ENCODE data around the gene SYNPR. TPM values are rescaled to one million over a fixed set of nuclear protein-coding genes. Genes with fewer than 3 reads are reported as not detected.

SYNPR gene
- total and polyA plus RNA-seq, 2 donors from 2014 or later, result not detected

DNA sequence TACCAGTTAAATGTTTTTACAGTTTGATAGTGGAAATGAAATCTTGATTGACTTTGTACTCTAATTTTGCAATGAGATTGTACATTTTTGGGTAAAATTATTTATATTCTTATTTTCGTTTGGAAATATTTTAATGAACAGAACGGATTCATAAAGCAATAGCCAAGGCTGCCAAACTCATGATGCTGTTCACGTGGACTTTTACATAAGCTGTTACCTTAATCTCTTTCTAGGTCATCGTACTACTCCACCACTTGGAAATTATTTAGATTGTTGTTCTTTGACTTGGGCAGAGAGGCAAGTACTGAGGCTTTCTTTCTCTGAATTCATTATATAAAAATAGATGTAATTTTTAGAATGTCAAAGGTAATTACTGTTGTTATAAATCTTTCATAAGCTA is 16.2 kb downstream of the SYNPR start:
- no peaks in the 10 kb centered on the region for H3K27me3 ChIP-seq (ENCODE audit: control insufficient read depth, insufficient read depth, low read length)
- H3K9ac ChIP-seq (ENCODE audit: low read length in 3 of 3), result no peak overlapping the region
- DNase-seq (no peak), FAIRE-seq (no peak)
- TF ChIP-seq, protein P1, sequence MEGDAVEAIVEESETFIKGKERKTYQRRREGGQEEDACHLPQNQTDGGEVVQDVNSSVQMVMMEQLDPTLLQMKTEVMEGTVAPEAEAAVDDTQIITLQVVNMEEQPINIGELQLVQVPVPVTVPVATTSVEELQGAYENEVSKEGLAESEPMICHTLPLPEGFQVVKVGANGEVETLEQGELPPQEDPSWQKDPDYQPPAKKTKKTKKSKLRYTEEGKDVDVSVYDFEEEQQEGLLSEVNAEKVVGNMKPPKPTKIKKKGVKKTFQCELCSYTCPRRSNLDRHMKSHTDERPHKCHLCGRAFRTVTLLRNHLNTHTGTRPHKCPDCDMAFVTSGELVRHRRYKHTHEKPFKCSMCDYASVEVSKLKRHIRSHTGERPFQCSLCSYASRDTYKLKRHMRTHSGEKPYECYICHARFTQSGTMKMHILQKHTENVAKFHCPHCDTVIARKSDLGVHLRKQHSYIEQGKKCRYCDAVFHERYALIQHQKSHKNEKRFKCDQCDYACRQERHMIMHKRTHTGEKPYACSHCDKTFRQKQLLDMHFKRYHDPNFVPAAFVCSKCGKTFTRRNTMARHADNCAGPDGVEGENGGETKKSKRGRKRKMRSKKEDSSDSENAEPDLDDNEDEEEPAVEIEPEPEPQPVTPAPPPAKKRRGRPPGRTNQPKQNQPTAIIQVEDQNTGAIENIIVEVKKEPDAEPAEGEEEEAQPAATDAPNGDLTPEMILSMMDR (IDR thresholded peaks at IDR 0.05; ENCODE audit: borderline replicate concordance, extremely low read depth, insufficient read depth), result no peak
- intact Hi-C loops (cut with DNase I), result no loop called here
- H3K27ac ChIP-seq (ENCODE audit: low read depth in 2 of 2, low read length in 2 of 2), result no peak overlapping the region
- H3K36me3 ChIP-seq (ENCODE audit: control insufficient read depth in 2 of 3, insufficient read depth in 3 of 3, low read length in 3 of 3), result no peaks in the 10 kb centered on the region
- no peaks in the 10 kb centered on the region for H3K9me3 ChIP-seq (ENCODE audit: control insufficient read depth in 2 of 3, insufficient read depth in 1 of 3, low read length in 3 of 3)
- no peaks in the 10 kb centered on the region for H3K4me1 ChIP-seq (ENCODE audit: control insufficient read depth in 2 of 3, insufficient read depth in 2 of 3, low read depth in 1 of 3, low read length in 3 of 3)
- H3K4me3 ChIP-seq (ENCODE audit: low read length in 3 of 3), result no peak overlapping the region

DNA sequence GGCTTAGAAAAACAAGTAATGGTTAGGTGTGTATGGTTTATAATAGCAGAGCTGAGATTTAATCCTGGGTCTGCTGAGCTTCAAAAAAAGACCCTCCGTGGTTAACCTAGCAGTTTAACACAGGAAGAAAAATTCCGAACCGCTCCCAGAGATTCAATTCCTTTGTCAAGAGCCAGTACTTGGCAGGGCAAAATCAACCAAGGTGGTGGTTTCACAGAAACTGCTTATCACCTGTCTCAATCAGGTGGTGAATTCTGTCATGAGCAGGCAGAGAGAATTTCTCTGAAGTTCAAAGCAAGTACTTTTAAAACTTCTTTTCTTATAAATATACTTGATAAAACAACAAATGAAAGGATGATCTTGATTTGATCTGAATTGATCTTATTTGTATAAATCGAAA is 17.2 kb downstream of the SYNPR start:
- FAIRE-seq, result no peak

DNA sequence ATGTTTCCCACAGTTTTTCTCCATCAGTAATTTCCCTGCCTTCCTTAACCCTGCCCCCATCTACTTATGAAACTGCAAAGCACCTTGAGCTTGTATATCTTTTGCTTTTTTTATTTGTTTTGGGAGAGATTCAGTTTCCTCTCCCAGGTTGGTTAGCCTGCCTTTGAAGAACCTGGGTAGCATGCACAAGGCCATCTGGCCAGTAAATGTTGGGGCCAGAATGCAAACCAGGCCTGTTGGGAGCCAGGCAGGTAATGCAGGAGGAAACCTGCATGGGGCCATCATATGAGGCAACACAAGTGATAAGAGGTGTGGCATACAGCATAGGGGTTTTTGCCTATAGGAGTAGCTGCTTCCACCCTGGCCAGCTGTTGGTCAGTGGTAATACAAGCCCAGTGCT is 17.7 kb downstream of the SYNPR start:
- H3K9me3 ChIP-seq (ENCODE audit: control insufficient read depth in 2 of 3, insufficient read depth in 1 of 3, low read length in 3 of 3), result no peaks in the 10 kb centered on the region
- DNase-seq (no peak), FAIRE-seq (no peak)
- H3K9ac ChIP-seq (ENCODE audit: low read length in 3 of 3), result no peak overlapping the region
- TF ChIP-seq, protein P1 (IDR thresholded peaks at IDR 0.05; ENCODE audit: borderline replicate concordance, extremely low read depth, insufficient read depth), result no peak
- intact Hi-C loops (cut with DNase I), result no loop called here
- H3K36me3 ChIP-seq (ENCODE audit: control insufficient read depth in 2 of 3, insufficient read depth in 3 of 3, low read length in 3 of 3), result no peaks in the 10 kb centered on the region
- H3K27ac ChIP-seq (ENCODE audit: low read depth in 2 of 2, low read length in 2 of 2), result no peak overlapping the region
- no peak overlapping the region for H3K4me3 ChIP-seq (ENCODE audit: low read length in 3 of 3)
- H3K4me1 ChIP-seq (ENCODE audit: control insufficient read depth in 2 of 3, insufficient read depth in 2 of 3, low read depth in 1 of 3, low read length in 3 of 3), result no peaks in the 10 kb centered on the region
- H3K27me3 ChIP-seq (ENCODE audit: control insufficient read depth, insufficient read depth, low read length), result no peaks in the 10 kb centered on the region

More for the DNA sequence above, 17.2 kb downstream of the SYNPR start:
- Histone ChIP-seq H3K27ac (ENCODE audit: low read depth in 2 of 2, low read length in 2 of 2) (no peak overlapping the region), H3K4me3 (ENCODE audit: low read length in 3 of 3) (no peak overlapping the region), H3K27me3 (ENCODE audit: control insufficient read depth, insufficient read depth, low read length) (no peaks in the 10 kb centered on the region), H3K9ac (ENCODE audit: low read length in 3 of 3) (no peak overlapping the region), H3K9me3 (ENCODE audit: control insufficient read depth in 2 of 3, insufficient read depth in 1 of 3, low read length in 3 of 3) (no peaks in the 10 kb centered on the region), H3K4me1 (ENCODE audit: control insufficient read depth in 2 of 3, insufficient read depth in 2 of 3, low read depth in 1 of 3, low read length in 3 of 3) (no peaks in the 10 kb centered on the region), H3K36me3 (ENCODE audit: control insufficient read depth in 2 of 3, insufficient read depth in 3 of 3, low read length in 3 of 3) (no peaks in the 10 kb centered on the region)
- intact Hi-C loops (cut with DNase I), result no loop called here
- peak in 1 of 5 donors; percentile 1 for DNase-seq
- TF ChIP-seq, protein P1 (IDR thresholded peaks at IDR 0.05; ENCODE audit: borderline replicate concordance, extremely low read depth, insufficient read depth), result no peak

DNA sequence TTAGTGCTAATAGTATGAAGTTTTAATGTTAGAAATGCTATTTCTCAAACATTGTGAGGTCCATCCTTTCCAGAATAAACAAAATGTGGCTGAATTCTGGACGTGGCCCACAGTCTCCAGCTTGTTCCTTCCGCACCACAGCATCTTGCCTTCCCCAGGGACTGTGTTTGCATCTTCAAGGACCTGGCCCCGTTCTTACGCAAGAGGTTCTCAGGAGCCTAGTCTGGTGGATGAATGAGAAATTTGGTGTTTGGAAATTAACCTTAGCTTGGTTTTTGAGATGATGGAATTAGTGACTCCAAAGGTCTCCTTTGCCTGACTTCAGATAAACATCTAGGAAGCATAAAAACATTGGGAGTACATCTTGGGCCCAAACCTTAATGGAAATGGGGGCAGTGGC is 18.1 kb downstream of the SYNPR start:
- intact Hi-C loops (cut with DNase I), result no loop called here
- DNase-seq (no peak), FAIRE-seq (no peak)
- no peaks in the 10 kb centered on the region for H3K27me3 ChIP-seq (ENCODE audit: control insufficient read depth, insufficient read depth, low read length)
- no peaks in the 10 kb centered on the region for H3K4me1 ChIP-seq (ENCODE audit: control insufficient read depth in 2 of 3, insufficient read depth in 2 of 3, low read depth in 1 of 3, low read length in 3 of 3)
- H3K27ac ChIP-seq (ENCODE audit: low read depth in 2 of 2, low read length in 2 of 2), result no peak overlapping the region
- no peaks in the 10 kb centered on the region for H3K36me3 ChIP-seq (ENCODE audit: control insufficient read depth in 2 of 3, insufficient read depth in 3 of 3, low read length in 3 of 3)
- TF ChIP-seq, protein P1 (IDR thresholded peaks at IDR 0.05; ENCODE audit: borderline replicate concordance, extremely low read depth, insufficient read depth), result no peak
- no peak overlapping the region for H3K4me3 ChIP-seq (ENCODE audit: low read length in 3 of 3)
- no peaks in the 10 kb centered on the region for H3K9me3 ChIP-seq (ENCODE audit: control insufficient read depth in 2 of 3, insufficient read depth in 1 of 3, low read length in 3 of 3)
- H3K9ac ChIP-seq (ENCODE audit: low read length in 3 of 3), result no peak overlapping the region

Measured in kidney (tissue), 14 donors.